ENCODE measurements around the gene SLC16A1. TPM values are rescaled to one million over a fixed set of nuclear protein-coding genes. Genes with fewer than 3 reads are reported as not detected.
"Not testable (repeated sequence)": the region's sequence is repeated elsewhere in the genome, so short reads cannot be mapped to it uniquely, and the experiment has no call there.

Gene SLC16A1
- total RNA-seq, 1 donor from 2014 or later: 31.8 TPM

DNA sequence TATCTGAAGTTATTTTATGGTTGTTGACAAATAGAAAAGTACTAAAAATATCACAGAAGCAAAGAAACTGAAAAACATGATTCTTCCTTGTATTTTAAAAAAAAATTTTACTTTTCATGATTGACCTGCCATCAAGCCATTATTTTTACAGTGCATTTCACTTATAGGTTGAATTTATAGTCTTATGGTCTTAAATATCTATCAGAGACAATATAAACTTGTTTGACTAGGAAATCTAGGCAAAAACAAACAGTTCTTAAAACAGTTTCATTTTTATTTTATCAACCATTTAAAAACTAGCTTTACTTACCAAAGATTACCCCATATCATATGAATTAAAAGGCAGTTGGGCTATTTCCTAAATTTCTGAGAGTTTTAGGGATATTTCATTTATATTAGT is 59.2 kb downstream of the SLC16A1 start:
- no peaks in the 10 kb centered on the region for H3K36me3 ChIP-seq
- intact Hi-C loops (cut with DNase I): no loop called here
- peaks cover 0 to 14% of the 10 kb centered on the region in 2 donors for H3K9me3 ChIP-seq
- H3K4me3 ChIP-seq: no peak overlapping the region
- no peak overlapping the region for H3K27ac ChIP-seq
- TF ChIP-seq, protein P1, sequence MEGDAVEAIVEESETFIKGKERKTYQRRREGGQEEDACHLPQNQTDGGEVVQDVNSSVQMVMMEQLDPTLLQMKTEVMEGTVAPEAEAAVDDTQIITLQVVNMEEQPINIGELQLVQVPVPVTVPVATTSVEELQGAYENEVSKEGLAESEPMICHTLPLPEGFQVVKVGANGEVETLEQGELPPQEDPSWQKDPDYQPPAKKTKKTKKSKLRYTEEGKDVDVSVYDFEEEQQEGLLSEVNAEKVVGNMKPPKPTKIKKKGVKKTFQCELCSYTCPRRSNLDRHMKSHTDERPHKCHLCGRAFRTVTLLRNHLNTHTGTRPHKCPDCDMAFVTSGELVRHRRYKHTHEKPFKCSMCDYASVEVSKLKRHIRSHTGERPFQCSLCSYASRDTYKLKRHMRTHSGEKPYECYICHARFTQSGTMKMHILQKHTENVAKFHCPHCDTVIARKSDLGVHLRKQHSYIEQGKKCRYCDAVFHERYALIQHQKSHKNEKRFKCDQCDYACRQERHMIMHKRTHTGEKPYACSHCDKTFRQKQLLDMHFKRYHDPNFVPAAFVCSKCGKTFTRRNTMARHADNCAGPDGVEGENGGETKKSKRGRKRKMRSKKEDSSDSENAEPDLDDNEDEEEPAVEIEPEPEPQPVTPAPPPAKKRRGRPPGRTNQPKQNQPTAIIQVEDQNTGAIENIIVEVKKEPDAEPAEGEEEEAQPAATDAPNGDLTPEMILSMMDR (IDR thresholded peaks at IDR 0.05): no peak
- DNase-seq (ENCODE audit: low spot score in 2 of 2): no peak
- no peaks in the 10 kb centered on the region for H3K4me1 ChIP-seq
- no peaks in the 10 kb centered on the region for H3K27me3 ChIP-seq

DNA sequence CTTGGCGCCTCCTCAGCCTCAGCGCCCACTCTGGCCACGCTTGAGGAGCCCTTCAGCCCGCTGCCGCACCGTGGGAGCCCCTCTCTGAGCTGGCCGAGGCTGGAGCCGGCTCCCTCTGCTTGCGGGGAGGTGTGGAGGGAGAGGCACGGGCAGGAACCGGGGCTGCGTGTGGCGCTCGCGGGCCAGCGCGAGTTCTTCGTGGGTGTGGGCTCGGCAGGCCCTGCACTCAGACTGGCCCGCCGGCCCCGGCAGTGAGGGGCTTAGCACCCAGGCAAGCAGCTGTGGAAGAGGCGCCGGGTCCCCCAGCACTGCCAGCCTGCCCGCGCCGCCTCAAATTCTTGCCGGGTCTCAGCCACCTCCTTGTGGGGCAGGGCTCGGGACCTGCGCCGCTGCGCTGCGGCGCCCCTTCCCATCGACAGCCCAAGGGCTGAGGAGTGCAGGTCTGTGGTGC is 61.4 kb downstream of the SLC16A1 start:
- no peaks in the 10 kb centered on the region for H3K27me3 ChIP-seq
- no peak overlapping the region for H3K4me3 ChIP-seq
- H3K4me1 ChIP-seq: no peaks in the 10 kb centered on the region
- no peaks in the 10 kb centered on the region for H3K36me3 ChIP-seq
- H3K27ac ChIP-seq: no peak overlapping the region
- intact Hi-C loops (cut with DNase I): no loop called here
- H3K9me3 ChIP-seq: peaks cover 0 to 14% of the 10 kb centered on the region in 2 donors
- no peak for DNase-seq (ENCODE audit: low spot score in 2 of 2)
- TF ChIP-seq, protein P1 (IDR thresholded peaks at IDR 0.05): no peak

DNA sequence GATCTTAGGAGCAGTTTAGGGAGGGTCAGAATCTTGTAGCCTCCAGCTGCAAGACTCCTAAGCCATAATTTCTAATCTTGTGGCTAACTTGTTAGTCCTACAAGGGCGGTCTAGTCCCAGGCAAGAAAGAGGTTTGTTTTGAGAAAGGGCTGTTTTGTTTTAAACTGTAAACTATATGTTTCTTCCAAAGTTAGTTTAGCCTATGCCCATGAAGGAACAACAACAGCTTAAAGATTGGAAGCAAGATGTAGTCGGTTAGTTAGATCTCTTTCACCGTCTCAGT is 62.0 kb downstream of the SLC16A1 start:
- no peak overlapping the region for H3K4me3 ChIP-seq
- no peaks in the 10 kb centered on the region for H3K27me3 ChIP-seq
- no peaks in the 10 kb centered on the region for H3K36me3 ChIP-seq
- H3K4me1 ChIP-seq: no peaks in the 10 kb centered on the region
- no peak overlapping the region for H3K27ac ChIP-seq
- no peak for DNase-seq (ENCODE audit: low spot score in 2 of 2)
- intact Hi-C loops (cut with DNase I): no loop called here
- TF ChIP-seq, protein P1 (IDR thresholded peaks at IDR 0.05): no peak
- peaks cover 0 to 14% of the 10 kb centered on the region in 2 donors for H3K9me3 ChIP-seq

DNA sequence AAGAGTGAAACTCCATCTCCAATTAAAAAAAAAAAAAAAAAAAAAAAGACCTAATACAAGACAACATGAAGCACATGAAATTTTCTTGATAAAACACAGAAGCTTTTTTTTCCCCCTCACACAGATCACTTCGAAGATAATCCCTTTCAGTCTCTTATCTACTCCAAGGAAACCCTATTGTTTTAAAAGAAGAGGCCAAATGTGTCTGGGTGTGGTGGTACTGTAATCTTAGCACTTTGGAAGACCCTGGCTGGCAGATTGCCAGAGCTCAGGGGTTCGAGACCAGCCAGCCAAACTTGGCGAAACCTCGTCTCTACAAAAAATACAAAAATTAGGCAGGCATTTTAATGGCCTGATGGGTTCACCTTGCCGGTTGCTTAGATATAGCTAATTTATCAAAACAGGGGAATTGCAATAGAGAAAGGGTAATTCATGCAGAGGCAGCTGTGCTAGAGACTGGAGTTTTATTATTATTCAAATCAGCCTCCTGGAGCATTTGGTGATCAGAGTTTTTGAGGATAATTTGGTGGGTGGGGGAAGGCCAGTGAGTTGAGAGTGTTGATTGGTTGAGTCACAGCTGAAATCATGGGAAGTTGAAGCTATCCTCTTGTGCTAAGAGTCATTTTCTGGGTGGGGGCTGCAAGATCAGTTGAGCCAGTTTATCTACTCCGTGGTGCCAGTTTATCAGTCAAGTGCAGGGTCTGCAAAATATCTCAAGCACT is 62.5 kb downstream of the SLC16A1 start:
- Histone ChIP-seq H3K4me3 (no peak overlapping the region), H3K27me3 (no peaks in the 10 kb centered on the region), H3K36me3 (no peaks in the 10 kb centered on the region), H3K9me3 (peaks cover 0 to 14% of the 10 kb centered on the region in 2 donors), H3K27ac (no peak overlapping the region), H3K4me1 (no peaks in the 10 kb centered on the region)
- TF ChIP-seq, protein P1 (IDR thresholded peaks at IDR 0.05): no peak
- DNase-seq (ENCODE audit: low spot score in 2 of 2): no peak
- intact Hi-C loops (cut with DNase I): no loop called here

DNA sequence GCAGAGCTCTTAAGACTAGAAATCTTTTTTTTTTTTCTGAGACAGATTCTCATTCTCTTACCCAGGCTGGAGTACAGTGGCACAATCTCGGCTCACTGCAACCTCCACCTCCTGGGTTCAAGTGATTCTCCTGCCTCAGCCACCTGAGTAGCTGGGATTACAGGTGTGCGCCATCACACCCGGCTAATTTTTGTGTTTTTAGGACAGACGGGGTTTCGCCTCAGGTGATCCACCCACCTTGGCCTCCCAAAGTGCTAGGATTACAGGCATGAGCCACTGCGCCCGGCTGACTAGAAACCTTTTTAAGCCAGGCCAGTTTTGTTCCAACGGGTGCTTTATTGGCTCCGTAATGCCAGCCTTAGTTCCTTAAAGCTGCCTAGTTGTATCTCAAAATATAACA is 66.1 kb downstream of the SLC16A1 start:
- H3K9me3 ChIP-seq; H3K27ac ChIP-seq; H3K36me3 ChIP-seq; intact Hi-C loops (cut with DNase I); H3K4me3 ChIP-seq; H3K27me3 ChIP-seq; DNase-seq (ENCODE audit: low spot score in 2 of 2); H3K4me1 ChIP-seq: not testable (repeated sequence)

DNA sequence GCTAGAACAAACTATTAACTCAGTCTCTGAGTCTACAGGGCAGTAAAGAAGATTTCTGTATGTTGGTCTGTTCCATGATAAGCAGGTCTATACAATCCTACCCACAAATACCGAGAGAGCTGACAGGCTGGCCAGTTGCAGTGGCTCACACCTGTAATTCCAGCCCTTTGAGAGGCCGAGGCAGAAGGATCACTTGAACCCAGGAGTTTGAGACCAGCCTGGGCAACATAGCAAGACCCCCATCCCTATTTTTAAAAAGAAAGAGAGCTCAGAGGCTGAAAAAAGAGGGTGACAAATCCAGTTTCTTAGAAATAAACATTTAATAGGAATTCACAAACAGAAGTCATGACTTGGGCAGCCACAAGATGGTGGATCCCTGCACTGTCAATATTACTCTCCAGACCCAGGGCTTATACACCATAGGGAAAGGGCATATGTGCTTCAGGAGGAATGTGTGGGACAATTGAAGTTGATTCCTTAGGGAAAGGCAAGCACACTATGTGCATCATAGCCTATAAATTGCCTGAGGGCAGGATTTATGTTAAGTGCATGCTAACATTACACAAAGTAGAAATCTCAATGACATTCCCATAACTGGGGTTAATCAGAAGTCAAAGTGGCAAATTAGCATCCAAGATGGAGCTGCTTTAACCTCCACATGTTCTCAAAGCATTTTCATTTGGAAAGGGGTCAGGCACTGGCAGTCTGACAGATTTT is 66.8 kb downstream of the SLC16A1 start:
- intact Hi-C loops (cut with DNase I): no loop called here
- H3K27ac ChIP-seq: no peak overlapping the region
- no peaks in the 10 kb centered on the region for H3K27me3 ChIP-seq
- H3K36me3 ChIP-seq: no peaks in the 10 kb centered on the region
- H3K4me1 ChIP-seq: no peaks in the 10 kb centered on the region
- H3K9me3 ChIP-seq: no peaks in the 10 kb centered on the region
- no peak for DNase-seq (ENCODE audit: low spot score in 2 of 2)
- H3K4me3 ChIP-seq: no peak overlapping the region
- TF ChIP-seq, protein P1 (IDR thresholded peaks at IDR 0.05): no peak
